AG10803 (cell line): ENCODE data around the gene C1orf50.

Experiments used
- DNase-seq: peaks from one replicate; pipeline ENCODE4 v3.0.0; 2010; ENCODE audit warnings: low read depth
- H3K4me3 ChIP-seq: 2 replicates; pipeline ENCODE4 v1.5.1; 2011; ENCODE audit warnings: mild to moderate bottlenecking, low read length, control low read depth
- TF ChIP-seq, protein P1 (sequence below): conservative IDR thresholded peaks from 2 replicates; pipeline ENCODE4 v1.5.1; 2011; ENCODE audit warnings: mild to moderate bottlenecking, low read length, control low read depth, inconsistent platforms

Gene C1orf50

DNA sequence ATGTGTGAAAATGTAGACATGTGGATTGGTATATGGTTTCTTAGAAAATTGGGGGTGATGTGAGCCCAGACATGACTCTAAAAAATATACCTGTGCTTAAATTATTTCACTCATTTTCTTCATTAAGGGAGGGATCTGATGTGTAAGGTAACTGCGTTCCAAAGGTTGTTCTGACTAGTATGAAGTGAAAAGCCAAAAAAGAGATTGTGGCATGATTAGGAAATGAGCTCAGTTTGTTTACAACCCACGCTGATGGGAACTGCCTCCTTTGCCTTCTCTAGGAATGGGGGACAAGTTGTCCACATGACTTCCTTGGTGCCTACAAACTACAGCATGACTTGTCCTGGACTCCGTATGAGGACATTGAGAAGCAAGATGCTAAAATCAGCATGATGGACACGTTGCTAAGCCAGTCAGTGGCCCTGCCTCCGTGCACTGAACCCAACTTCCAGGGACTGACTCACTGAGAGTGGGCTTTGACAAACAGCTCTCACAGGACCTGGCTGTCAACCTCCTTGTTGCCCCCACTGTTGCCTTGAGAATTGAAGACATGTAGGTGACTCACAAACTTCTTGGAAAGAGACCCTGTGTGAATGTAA lies 8.0 kb downstream of the C1orf50 start:
- no peak for DNase-seq
- TF ChIP-seq, protein P1, sequence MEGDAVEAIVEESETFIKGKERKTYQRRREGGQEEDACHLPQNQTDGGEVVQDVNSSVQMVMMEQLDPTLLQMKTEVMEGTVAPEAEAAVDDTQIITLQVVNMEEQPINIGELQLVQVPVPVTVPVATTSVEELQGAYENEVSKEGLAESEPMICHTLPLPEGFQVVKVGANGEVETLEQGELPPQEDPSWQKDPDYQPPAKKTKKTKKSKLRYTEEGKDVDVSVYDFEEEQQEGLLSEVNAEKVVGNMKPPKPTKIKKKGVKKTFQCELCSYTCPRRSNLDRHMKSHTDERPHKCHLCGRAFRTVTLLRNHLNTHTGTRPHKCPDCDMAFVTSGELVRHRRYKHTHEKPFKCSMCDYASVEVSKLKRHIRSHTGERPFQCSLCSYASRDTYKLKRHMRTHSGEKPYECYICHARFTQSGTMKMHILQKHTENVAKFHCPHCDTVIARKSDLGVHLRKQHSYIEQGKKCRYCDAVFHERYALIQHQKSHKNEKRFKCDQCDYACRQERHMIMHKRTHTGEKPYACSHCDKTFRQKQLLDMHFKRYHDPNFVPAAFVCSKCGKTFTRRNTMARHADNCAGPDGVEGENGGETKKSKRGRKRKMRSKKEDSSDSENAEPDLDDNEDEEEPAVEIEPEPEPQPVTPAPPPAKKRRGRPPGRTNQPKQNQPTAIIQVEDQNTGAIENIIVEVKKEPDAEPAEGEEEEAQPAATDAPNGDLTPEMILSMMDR = no peak
- H3K4me3 ChIP-seq = no peak overlapping the region

DNA sequence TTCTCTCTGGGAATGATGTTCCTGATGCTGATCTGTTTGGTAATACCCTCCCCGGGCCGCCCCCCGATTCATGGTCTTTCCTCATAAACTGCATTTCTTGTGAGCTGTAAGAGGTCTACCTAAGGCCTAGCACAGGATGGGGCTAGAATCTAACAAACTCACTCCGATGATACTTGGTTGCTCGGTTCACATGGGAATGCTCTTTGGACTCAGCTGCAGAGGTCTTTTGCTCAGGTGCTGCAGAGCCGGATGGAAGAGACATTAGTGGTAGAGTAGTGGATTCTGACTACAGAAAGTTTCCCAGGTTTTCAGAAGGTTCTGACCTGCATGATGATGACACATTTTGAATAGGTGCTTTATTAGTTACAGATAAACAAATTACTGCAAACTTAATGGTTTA lies 9.5 kb downstream of the C1orf50 start:
- no peak for DNase-seq
- TF ChIP-seq, protein P1 = no peak
- H3K4me3 ChIP-seq = no peak overlapping the region

DNA sequence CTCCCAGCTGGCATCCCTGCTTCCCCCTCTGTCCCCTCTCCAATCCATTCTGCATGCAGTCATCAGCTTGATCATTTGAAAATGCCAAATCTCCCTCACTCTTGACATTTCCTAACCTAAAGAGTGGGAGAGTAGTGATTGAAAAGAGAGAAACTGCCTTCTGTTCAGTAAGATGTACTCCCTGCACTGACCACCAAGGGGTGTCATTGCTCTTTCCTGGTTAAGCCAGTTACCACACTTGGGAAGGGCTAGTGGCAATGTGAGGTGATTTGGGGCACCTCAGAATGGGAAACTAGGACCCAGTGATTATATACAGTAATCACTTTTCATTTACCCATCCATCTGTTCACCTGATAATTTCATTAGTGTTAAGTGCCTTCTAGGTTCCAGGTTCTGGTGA lies 10.8 kb downstream of the C1orf50 start:
- H3K4me3 ChIP-seq = no peak overlapping the region
- TF ChIP-seq, protein P1 = peak; percentile 94
- peak; percentile 48 for DNase-seq

DNA sequence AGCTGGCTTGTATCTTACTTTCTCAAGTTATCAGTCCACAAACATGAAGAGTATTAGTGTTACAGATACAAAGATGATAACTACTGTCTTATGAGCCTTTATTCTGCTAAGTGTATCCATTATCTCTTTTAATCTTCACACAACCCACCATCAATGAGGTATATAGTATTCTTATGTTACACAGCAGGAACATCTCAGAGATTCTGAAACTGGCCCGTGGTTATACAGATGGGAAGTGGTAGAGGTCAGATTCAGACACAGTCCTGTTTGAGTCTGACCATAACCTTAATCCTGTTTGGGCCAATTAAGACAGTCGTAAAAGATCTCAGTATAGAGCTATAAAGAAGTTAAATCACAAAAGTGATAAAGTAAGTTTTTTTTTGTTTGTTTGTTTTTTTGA lies 12.7 kb downstream of the C1orf50 start:
- H3K4me3 ChIP-seq = no peak overlapping the region
- TF ChIP-seq, protein P1 = no peak
- no peak for DNase-seq

DNA sequence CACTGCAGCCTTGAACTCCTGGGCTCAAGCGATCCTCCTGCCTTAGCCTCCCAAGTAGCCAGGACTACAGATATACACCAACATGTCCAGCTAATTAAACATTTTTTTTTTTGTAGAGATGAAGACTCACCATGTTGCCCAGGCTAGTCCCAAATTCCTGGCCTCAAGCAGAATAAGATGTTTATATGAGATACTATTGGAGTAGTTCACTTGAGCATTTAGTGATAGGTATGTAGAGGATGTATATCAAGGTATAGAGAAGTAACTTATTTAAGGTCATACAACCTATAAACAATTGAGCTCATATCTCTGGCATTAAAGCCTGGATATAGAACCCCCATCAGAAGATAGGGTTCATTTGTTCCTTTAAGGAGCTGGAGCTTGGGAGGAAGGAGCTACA lies 13.1 kb downstream of the C1orf50 start:
- TF ChIP-seq, protein P1 = no peak

DNA sequence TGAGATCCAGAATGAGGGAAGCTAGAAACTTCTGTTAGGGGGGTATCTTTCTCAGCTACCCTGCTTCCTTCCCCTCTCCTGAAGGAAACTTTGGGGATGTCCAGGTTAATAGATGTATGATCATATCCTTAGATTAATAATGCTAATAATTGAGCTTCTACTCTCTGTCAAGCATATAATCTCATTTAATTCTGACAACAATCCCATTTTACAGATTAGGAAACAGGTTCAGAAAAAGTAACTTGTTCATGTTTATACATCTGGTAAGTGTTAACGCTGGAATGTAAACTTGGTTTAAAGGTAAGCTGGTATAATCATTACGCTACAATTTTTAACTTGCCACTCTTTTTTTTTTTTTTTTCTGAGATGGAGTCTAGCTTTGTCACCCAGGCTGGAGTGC lies 16.0 kb downstream of the C1orf50 start:
- TF ChIP-seq, protein P1 = no peak
- DNase-seq = no peak
- no peak overlapping the region for H3K4me3 ChIP-seq

More for the DNA sequence above, 13.1 kb downstream of the C1orf50 start:
- DNase-seq = no peak
- H3K4me3 ChIP-seq = no peak overlapping the region

DNA sequence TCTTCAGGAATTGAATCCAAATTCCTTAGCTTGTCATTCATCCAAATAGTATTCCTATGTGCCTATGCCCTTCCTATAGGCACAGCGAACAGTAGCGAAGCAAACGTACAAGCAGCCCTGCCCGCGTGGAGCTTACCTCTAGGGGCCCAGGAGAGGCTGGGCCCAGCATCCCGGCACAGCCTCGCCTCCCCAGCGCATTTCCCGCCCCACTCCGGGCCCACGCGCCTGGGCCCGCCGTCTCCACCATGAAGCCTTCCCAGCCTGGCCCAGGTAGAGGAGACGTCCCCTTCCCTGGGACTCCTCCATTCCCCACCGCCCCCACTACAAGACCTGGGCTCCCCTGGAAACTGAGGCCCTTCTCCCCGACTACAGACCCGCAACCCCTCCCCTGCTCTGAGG lies 17.5 kb downstream of the C1orf50 start:
- TF ChIP-seq, protein P1 = no peak
- H3K4me3 ChIP-seq = no peak overlapping the region
- no peak for DNase-seq
